Measurements from ENCODE around the gene RAB11FIP5. TPM values are rescaled to one million over a fixed set of nuclear protein-coding genes. Genes with fewer than 3 reads are reported as not detected.

Gene RAB11FIP5
- total RNA-seq, 6 donors from 2014 or later: 21.0 to 35.3 (median 29.9) TPM

DNA sequence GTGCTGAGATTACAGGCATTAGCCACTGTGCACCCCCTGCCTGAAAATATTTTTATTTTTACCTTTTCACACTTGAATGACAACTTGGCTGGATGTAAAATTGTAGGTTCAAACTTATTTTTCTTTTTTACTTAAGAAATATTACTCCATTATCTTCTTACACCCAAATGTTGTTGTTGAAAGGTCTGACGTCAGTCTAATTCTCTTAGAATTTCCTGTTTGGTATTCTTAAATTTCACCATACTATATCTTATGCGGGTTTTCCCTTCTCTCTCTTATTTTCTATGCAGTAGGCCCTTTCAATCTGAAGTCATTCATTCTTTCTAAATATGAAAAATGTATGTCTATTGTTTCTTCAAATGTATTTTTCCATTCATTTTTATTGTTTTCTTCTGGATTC, 29.1 kb upstream of the RAB11FIP5 start:
- WGBS, 2 donors: 67 to 82% methylated on average over 2 of the region's 2 CpGs
- Histone ChIP-seq H3K27ac (no peak overlapping the region), H3K9me3 (no peaks in the 10 kb centered on the region), H3K27me3 (no peaks in the 10 kb centered on the region), H3K4me1 (no peaks in the 10 kb centered on the region), H3K36me3 (no peaks in the 10 kb centered on the region), H3K4me3 (no peak overlapping the region)
- DNase-seq: no peak
- no peak for ATAC-seq (ENCODE audit: low FRiP score in 2 of 2)
- TF ChIP-seq POLR2A (IDR thresholded peaks at IDR 0.05) (no peak), EP300 (IDR thresholded peaks at IDR 0.05) (no peak), CTCF (IDR thresholded peaks at IDR 0.05) (no peak), POLR2AphosphoS5 (IDR thresholded peaks at IDR 0.05) (no peak)

- ATAC-seq (ENCODE audit: low FRiP score in 2 of 2) (no peak), DNase-seq (no peak)
- 68 to 83% methylated on average over 2 of the region's 2 CpGs for WGBS, 2 donors
Measured at GRCh38 chr2:73135236-73135635, 22.5 kb upstream of the RAB11FIP5 start.

GRCh38 chr2:73134471-73134870, 21.7 kb upstream of the RAB11FIP5 start:
- DNase-seq (no peak), ATAC-seq (ENCODE audit: low FRiP score in 2 of 2) (no peak)
- TF ChIP-seq POLR2AphosphoS5 (IDR thresholded peaks at IDR 0.05): no peak
- TF ChIP-seq CTCF (IDR thresholded peaks at IDR 0.05): no peak
- TF ChIP-seq EP300 (IDR thresholded peaks at IDR 0.05): no peak
- TF ChIP-seq POLR2A (IDR thresholded peaks at IDR 0.05): no peak
- Histone ChIP-seq H3K9me3 (no peaks in the 10 kb centered on the region), H3K27ac (no peak overlapping the region), H3K4me1 (no peaks in the 10 kb centered on the region), H3K4me3 (no peak overlapping the region), H3K27me3 (no peaks in the 10 kb centered on the region), H3K36me3 (no peaks in the 10 kb centered on the region)
- WGBS, 2 donors: 70 to 78% methylated on average over 4 of the region's 4 CpGs

More at GRCh38 chr2:73135236-73135635, 22.5 kb upstream of the RAB11FIP5 start:
- Histone ChIP-seq H3K4me3 (no peak overlapping the region), H3K27ac (no peak overlapping the region), H3K36me3 (no peaks in the 10 kb centered on the region), H3K27me3 (no peaks in the 10 kb centered on the region), H3K9me3 (no peaks in the 10 kb centered on the region), H3K4me1 (no peaks in the 10 kb centered on the region)
- no peak for TF ChIP-seq POLR2AphosphoS5 (IDR thresholded peaks at IDR 0.05)
- TF ChIP-seq EP300 (IDR thresholded peaks at IDR 0.05): no peak
- TF ChIP-seq CTCF (IDR thresholded peaks at IDR 0.05): no peak
- no peak for TF ChIP-seq POLR2A (IDR thresholded peaks at IDR 0.05)

- H3K27ac ChIP-seq: no peak overlapping the region
- ATAC-seq (ENCODE audit: low FRiP score in 2 of 2): no peak
- no peaks in the 10 kb centered on the region for H3K36me3 ChIP-seq
- DNase-seq: no peak
- no peaks in the 10 kb centered on the region for H3K9me3 ChIP-seq
- H3K4me1 ChIP-seq: no peaks in the 10 kb centered on the region
- WGBS, 2 donors: 58 to 66% methylated on average over 3 to 4 of the region's 4 CpGs
- no peaks in the 10 kb centered on the region for H3K27me3 ChIP-seq
- TF ChIP-seq POLR2A (IDR thresholded peaks at IDR 0.05): no peak
- TF ChIP-seq POLR2AphosphoS5 (IDR thresholded peaks at IDR 0.05): no peak
- no peak for TF ChIP-seq EP300 (IDR thresholded peaks at IDR 0.05)
- no peak for TF ChIP-seq CTCF (IDR thresholded peaks at IDR 0.05)
- no peak overlapping the region for H3K4me3 ChIP-seq
Measured at GRCh38 chr2:73133566-73134197, 20.9 kb upstream of the RAB11FIP5 start.

- ATAC-seq (ENCODE audit: low FRiP score in 2 of 2): no peak
- no peak for DNase-seq
Measured at GRCh38 chr2:73131807-73132206, 19.1 kb upstream of the RAB11FIP5 start.

More at GRCh38 chr2:73131807-73132206, 19.1 kb upstream of the RAB11FIP5 start:
- Histone ChIP-seq H3K9me3 (no peaks in the 10 kb centered on the region), H3K36me3 (no peaks in the 10 kb centered on the region), H3K27ac (no peak overlapping the region), H3K4me1 (no peaks in the 10 kb centered on the region), H3K27me3 (no peaks in the 10 kb centered on the region), H3K4me3 (no peak overlapping the region)
- TF ChIP-seq CTCF (IDR thresholded peaks at IDR 0.05) (no peak), POLR2A (IDR thresholded peaks at IDR 0.05) (no peak), EP300 (IDR thresholded peaks at IDR 0.05) (no peak), POLR2AphosphoS5 (IDR thresholded peaks at IDR 0.05) (no peak)
- 92% methylated on average over 3 of the region's 3 CpGs for WGBS, 2 donors
